DMS 273 (cell line): ENCODE results near the gene CTU1.

Experiments used
- DNase-seq: peaks from one replicate; lab custom pipeline; 2025; ENCODE audit not compliant: unreplicated experiment; lab: John Stamatoyannopoulos, UW

CTU1 gene

GRCh38 chr19:51135004-51135403, 26.8 kb upstream of the CTU1 start:
- no peak for DNase-seq

GRCh38 chr19:51131780-51132680, 23.8 kb upstream of the CTU1 start:
- peak; percentile 87 for DNase-seq

GRCh38 chr19:51129716-51130115, 21.5 kb upstream of the CTU1 start:
- DNase-seq: no peak

GRCh38 chr19:51128227-51128626, 20.0 kb upstream of the CTU1 start:
- no peak for DNase-seq

DNA sequence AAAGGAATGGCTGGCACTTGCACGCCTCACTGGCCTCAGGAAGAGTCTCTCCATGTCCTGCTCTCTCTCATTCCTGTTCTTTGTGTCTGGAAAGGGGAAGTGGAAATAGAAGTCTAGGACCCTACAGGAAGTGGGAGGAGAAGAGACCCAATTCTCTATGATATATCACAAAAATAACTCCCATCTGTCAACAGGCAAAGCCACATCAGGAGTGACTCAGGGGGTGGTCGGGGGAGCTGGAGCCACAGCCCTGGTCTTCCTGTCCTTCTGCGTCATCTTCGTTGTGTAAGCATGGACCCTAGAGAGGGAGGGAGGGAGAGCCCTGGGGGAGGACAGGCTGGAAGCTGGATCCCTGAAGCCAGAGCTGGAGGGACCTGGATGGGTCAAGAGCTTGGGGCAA, 19.5 kb upstream of the CTU1 start:
- no peak for DNase-seq

DNA sequence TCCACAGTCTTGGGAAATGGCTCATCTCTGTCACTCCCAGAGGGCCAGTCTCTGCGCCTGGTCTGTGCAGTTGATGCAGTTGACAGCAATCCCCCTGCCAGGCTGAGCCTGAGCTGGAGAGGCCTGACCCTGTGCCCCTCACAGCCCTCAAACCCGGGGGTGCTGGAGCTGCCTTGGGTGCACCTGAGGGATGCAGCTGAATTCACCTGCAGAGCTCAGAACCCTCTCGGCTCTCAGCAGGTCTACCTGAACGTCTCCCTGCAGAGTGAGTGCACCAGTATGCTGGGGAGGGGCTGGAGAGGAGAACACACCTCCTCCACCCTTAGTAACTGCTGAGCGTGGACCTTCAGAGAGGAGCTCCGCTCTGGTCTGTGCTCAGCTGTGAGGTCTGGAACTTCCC, 18.8 kb upstream of the CTU1 start:
- no peak for DNase-seq

- no peak for DNase-seq
Measured at GRCh38 chr19:51125421-51126075, 17.3 kb upstream of the CTU1 start.

- DNase-seq: no peak
Measured at GRCh38 chr19:51124729-51125128, 16.5 kb upstream of the CTU1 start, which contains the start of gene SIGLEC9. SIGLEC9 (plus strand) TSS chr19:51124906; CDS start chr19:51124975, 69 bp downstream.

DNA sequence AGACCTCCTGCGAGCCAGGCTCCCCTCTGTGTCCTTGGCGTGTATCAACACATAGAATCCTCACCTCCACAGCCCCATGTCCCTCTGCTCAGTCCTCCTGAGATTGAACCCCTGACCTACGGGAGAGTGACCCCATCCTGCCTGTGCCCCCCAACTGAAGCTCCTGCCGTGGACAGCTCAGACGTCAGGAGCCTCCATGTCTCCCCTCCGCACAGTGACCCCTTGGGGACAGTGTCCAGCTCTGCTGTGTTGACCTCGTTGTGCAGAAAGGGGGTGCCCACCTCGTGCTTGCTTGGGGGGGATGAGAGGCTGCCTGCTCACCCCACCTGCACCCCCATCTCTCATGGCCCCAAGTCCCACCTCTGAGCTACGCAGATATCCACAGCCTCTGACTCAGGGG, 16.0 kb upstream of the CTU1 start:
- DNase-seq: no peak

DNA sequence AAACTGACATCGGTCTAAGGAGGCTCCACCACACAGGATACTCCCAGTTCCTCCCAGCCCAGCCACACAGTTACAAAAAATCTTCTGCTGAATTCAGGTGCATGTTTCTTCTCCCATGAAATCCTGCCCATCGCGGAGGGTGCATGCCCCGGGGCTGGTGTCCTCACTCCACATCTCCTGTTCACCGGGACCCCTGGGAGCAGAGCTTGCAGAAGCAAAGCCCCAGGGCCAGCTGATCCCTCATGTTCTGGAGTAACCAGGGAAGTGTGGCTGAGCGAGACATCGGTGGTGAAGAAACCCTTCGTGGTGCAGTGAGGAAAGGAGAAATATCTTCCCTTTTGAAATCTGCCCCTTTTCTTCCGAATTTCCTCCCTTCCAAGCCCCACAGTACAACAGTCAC, 15.6 kb upstream of the CTU1 start:
- DNase-seq: no peak

DNA sequence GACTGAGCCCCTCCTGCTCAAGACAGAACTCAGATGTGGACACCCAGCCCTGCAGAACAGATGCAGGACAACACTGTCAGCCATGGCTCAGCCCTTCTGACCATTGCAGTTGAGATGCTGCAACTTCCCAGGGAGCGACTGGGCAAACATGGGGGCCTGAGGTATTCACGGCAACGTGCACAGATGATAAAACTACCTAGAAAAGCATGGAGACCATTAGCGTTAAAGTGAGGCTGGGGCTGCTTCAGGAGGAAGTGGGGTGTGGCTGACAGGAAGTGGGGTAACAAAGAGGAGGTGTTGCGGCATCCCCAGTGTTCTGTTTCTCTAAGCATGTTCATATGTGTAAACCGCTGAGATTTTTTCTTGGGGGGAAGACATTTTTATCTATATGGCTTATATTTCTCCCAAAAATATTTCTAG, 15.2 kb upstream of the CTU1 start:
- no peak for DNase-seq

DNA sequence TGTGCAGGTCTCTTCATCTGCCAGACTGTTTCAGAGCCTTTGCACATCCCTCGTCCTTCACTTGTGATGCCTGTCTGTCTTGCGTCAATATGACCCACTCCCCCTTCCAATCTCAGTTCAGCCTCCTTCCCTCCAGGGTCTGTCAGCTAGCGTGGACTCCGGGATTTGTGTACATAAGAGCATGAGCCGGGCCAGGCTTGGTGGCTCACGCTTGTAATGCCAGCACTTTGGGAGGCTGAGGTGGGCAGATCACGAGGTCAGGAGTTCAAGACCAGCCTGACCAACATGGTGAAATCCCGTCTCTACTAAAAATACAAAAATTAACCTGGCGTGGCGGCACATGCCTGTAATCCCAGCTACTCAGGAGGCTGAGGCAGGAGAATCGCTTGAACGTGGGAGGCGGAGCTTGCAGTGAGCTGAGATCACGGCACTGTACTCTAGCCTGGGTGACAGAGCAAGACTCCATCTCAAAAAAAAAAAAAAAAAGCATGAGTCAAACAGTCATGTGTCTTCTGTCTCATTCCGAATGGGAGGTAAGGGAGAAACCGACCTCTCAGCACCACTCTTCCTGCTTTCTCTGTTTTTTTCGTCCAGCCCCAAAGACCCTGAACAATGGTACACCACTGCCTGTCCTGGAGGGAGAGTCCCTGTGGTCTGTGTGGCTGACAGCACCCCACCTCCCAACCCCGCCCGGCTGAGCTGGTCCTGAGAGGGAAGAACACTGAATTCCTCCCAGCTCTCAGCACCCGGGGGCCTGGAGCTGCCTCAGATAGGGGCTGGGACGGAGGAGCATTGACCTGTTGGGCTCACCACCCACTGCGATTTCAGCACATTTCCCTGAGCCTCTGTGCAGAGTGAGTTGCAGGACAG, 14.1 kb upstream of the CTU1 start:
- no peak for DNase-seq

- no peak for DNase-seq
Measured at GRCh38 chr19:51121257-51121656, 13.0 kb upstream of the CTU1 start.

DNA sequence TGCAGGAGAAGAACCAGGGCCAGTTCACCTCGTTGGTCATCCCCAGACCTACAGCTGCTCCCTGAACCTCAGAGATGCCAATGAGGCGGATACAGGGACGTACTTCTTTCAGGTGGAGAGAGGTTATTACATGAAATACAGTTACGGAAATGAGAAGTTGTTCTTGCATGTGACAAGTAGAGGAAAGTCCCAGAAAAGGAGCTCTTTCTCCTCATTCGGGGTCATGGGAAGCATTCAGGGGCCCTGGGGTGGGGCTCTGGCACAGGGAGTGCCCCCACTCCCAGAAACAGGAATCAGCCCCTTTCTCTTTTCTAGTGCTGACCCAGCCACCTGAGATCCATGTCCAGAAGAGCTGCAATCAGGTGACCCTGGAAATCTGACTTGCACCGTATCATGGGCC, 12.0 kb upstream of the CTU1 start:
- no peak for DNase-seq

DNA sequence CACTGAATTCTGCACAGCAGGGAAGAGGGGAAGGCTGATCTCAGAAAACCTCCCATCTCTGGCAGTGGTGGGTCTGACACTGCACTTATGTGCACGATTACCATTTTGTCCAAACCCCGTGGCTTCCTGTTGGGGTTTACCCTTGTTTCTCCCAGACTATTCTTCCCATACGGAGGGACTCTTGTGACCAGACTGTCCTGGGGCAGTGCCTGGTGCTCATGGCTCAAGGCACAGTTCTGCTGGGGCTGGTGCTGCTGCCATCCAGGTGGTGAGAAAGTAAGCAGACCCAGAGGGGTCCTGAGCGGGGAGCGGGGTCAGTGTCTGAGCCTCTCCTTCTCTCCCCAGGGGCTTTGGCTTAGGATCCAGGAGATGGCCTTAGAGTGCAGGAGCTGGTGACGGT, 11.4 kb upstream of the CTU1 start:
- DNase-seq: no peak

DNA sequence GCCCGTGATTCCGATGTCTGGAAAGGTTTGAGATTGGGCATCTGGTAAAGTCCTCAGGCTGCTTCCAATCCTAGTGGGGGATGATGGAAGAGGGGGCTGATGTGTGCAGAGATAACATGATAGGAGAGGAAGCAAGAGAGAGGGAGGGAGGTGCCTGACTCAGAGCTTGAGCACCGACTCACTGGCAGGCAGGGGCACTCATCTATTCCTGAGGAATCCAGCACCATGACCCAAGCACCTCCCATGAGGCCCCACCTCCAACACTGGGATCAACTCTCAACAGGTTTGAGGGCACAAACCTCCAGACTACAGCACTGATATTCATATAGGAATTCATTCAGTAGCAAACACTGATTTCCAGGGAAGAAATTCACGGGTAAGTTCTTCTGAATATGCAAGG, 10.9 kb upstream of the CTU1 start:
- no peak for DNase-seq

DNA sequence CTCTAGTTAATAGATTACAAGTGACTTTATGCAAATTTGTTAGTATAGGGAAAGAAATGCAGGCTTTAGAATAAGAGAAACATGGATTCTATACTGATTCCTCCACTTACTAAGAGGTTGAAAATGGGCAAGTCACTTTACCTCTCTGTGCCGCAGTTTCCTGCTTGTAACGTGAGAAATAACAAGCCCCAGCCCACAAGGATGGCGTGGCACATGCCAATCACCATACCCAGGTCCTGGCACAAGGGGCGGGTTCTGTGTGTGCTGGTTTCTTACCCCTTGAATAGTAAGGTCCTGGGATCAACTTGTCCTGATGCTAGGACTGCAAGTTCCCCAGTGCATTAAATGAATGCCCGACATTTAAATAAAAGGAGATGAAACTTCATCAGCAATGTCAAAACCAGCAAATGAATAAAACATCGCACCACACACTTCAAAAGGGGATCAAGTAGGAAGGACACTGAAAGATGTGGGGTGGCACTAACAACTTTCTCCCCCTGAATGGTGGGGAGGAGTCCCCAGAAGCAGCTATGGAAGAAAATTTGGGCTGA, 8.6 kb upstream of the CTU1 start:
- no peak for DNase-seq

GRCh38 chr19:51114087-51114729, 6.0 kb upstream of the CTU1 start:
- DNase-seq: no peak

GRCh38 chr19:51111606-51112005, 3.4 kb upstream of the CTU1 start:
- DNase-seq: peak; percentile 45

DNA sequence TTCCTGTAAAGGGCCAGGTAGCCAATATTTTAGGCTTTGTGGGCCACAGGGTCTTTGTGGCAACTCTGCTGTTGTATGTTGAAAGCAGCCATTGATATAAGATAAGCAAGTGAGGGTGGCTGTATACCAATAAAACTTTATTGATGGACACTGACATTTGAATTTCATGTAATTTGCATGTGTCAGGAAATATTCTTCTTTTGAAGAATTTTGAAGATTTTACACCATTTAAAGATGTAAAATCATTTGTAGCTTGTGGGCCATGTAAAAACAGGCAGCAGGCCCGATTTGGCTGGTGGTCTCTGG, 2.4 kb upstream of the CTU1 start:
- no peak for DNase-seq

GRCh38 chr19:51108805-51109146, 567 bp upstream of the CTU1 start:
- no peak for DNase-seq
